Fibroblast of mammary gland (primary cell): Measurements from ENCODE around the gene AGRN.

Experiments
- DNase-seq: peaks from one replicate; pipeline ENCODE4 v3.0.0-alpha.2; 2010; ENCODE audit warnings: low read depth
- H3K4me3 ChIP-seq: 2 replicates; pipeline ENCODE4 v1.5.1; 2011; ENCODE audit warnings: low read depth, mild to moderate bottlenecking, low read length, moderate library complexity; ENCODE audit not compliant: control insufficient read depth
- CTCF ChIP-seq: conservative IDR thresholded peaks from 2 replicates; pipeline ENCODE4 v1.5.1; 2011; ENCODE audit warnings: low read depth, low read length, inconsistent platforms; ENCODE audit not compliant: control insufficient read depth, insufficient read depth

The AGRN gene

GRCh38 chr1:1020000-1020404 is at the start of gene AGRN:
Gene AGRN (plus strand): TSS chr1:1020120. CDS start chr1:1020173, 53 bp downstream.
- DNase-seq: no peak
- no peak for TF ChIP-seq CTCF
- H3K4me3 ChIP-seq: peak within 1 kb of the TSS; percentile 29

GRCh38 chr1:970242-970972 is 49.5 kb upstream of the AGRN start:
- no peak for DNase-seq
- no peak overlapping the region for H3K4me3 ChIP-seq

GRCh38 chr1:970973-971730 is 48.8 kb upstream of the AGRN start:
- no peak for TF ChIP-seq CTCF
- no peak overlapping the region for H3K4me3 ChIP-seq
- no peak for DNase-seq

More at GRCh38 chr1:970242-970972, 49.5 kb upstream of the AGRN start:
- no peak for TF ChIP-seq CTCF

GRCh38 chr1:971751-972506 is 48.0 kb upstream of the AGRN start:
- DNase-seq: no peak
- TF ChIP-seq CTCF: no peak
- H3K4me3 ChIP-seq: no peak overlapping the region

GRCh38 chr1:972726-973458 is 47.0 kb upstream of the AGRN start:
- DNase-seq: no peak
- no peak overlapping the region for H3K4me3 ChIP-seq
- TF ChIP-seq CTCF: no peak

- TF ChIP-seq CTCF: no peak
- H3K4me3 ChIP-seq: no peak overlapping the region
- no peak for DNase-seq
Measured at GRCh38 chr1:973459-974292, 46.2 kb upstream of the AGRN start.
